Left lung (tissue), 10 donors: ENCODE measurements around the gene TMC3. TPM values are rescaled to one million over a fixed set of nuclear protein-coding genes. Genes with fewer than 3 reads are reported as not detected.

Experiments used
- ATAC-seq: fragments of 200-7000 bp; cut with Tn5 transposase; one replicate; pipeline ENCODE4 v1.9.1; 2020; ENCODE audit warnings: moderate library complexity
- DNase-seq, 4 donors: peaks; one replicate each; pipeline ENCODE4 v3.0.0-alpha.2; 2013 to 2020
- H3K27ac ChIP-seq, 2 donors: fragments of 200-600 bp; sonication (generic) in 1 of 2; one replicate each; pipeline versions ENCODE4 v1.5.0 to v1.8.0; 2020 to 2021
- H3K27me3 ChIP-seq, 2 donors: fragments of 200-600 bp; sonication (generic) in 1 of 2; one replicate each; pipeline versions ENCODE4 v1.5.0 to v1.8.0; 2020 to 2021
- H3K36me3 ChIP-seq, 2 donors: fragments of 200-600 bp; sonication (generic) in 1 of 2; one replicate each; pipeline versions ENCODE4 v1.5.0 to v1.8.0; 2020 to 2021
- H3K4me1 ChIP-seq, 2 donors: fragments of 200-600 bp; one replicate each; pipeline ENCODE4 v1.8.0; 2021
- H3K4me3 ChIP-seq, 2 donors: fragments of 200-600 bp; sonication (generic) in 1 of 2; one replicate each; pipeline versions ENCODE4 v1.5.0 to v1.8.0; 2020 to 2021; ENCODE audit warnings: mild to moderate bottlenecking in 1 of 2
- H3K9me3 ChIP-seq, 2 donors: fragments of 200-600 bp; sonication (generic) in 1 of 2; one replicate each; pipeline versions ENCODE4 v1.5.0 to v1.8.0; 2020 to 2021
- CTCF ChIP-seq, 2 donors: fragments of 200-600 bp; sonication (generic) in 1 of 2; IDR thresholded peaks; one replicate each; pipeline versions ENCODE4 v1.5.0 to v1.8.0; 2021; ENCODE audit warnings: antibody characterized with exemption in 2 of 2
- intact Hi-C, 2 donors: fragments of 100-400 bp; cut with DNase I; formaldehyde crosslinking; loops; one replicate each; pipeline versions ENCODE4 v1.11.2 to v1.14.2; 2022
- polyA plus RNA-seq, 6 donors: library from polyadenylated mRNA; unstranded; fragments of 120-200 nt; gene quantifications; one replicate each; pipeline ENCODE4 v1.2.1, GENCODE V29; 2013; ENCODE audit not compliant: insufficient read length in 6 of 6
- total RNA-seq, 2 donors: library from RNA; stranded (reverse); fragmentation: NEBNext Ultra II Directional; extraction: Animal tissue kit (Norgen Biotek cat#: 25700); gene quantifications; one replicate each; pipeline ENCODE4 v1.2.1, GENCODE V29; 2021
- donor health status: DM: no; HTN: yes; CAD: no.
- donor health status: DM: no; HTN: no; CAD: no.

Gene TMC3
- total and polyA plus RNA-seq, 8 donors = 0.14 to 0.31 (median 0.25) TPM; not detected in 2

DNA sequence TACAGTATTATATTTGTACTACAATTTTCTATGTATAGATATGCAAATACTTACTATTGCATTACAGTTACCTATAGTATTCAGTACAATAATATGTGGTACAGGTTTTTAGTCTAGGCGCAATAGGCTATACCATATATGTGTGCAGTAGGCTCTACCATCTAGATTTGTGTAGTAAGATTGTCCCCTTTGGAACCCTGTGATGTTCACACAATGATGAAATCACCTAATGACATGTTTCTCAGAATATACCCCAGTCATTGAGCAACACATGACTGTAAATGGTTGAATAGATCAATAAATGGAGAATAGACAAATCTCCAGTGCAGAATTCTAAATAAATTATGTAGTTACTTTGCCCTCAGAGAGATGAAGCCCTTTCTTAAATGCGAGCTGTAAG, 17.6 kb upstream of the TMC3 start:
- Histone ChIP-seq H3K4me1 (no peaks in the 10 kb centered on the region), H3K9me3 (peaks cover 0 to 3% of the 10 kb centered on the region in 2 donors), H3K27me3 (no peaks in the 10 kb centered on the region), H3K27ac (no peak overlapping the region), H3K4me3 (no peak overlapping the region), H3K36me3 (no peaks in the 10 kb centered on the region)
- DNase-seq = no peak
- no peak for ATAC-seq
- TF ChIP-seq CTCF (IDR thresholded peaks at IDR 0.05) = no peak
- intact Hi-C loops = loop anchor here in 1 of 2 donors (10.0 kb wide), 1 partner anchor 117 kb away; no protein-coding TSS in a partner anchor

- intact Hi-C loops = no loop called here
- H3K4me1 ChIP-seq = no peaks in the 10 kb centered on the region
- DNase-seq = no peak
- ATAC-seq = no peak
- H3K9me3 ChIP-seq = peaks cover 0 to 3% of the 10 kb centered on the region in 2 donors
- H3K4me3 ChIP-seq = no peak overlapping the region
- no peak for TF ChIP-seq CTCF (IDR thresholded peaks at IDR 0.05)
- H3K27ac ChIP-seq = no peak overlapping the region
- no peaks in the 10 kb centered on the region for H3K27me3 ChIP-seq
- no peaks in the 10 kb centered on the region for H3K36me3 ChIP-seq
These were observed 14.4 kb upstream of the TMC3 start for GRCh38 chr15:81388436-81388770.

DNA sequence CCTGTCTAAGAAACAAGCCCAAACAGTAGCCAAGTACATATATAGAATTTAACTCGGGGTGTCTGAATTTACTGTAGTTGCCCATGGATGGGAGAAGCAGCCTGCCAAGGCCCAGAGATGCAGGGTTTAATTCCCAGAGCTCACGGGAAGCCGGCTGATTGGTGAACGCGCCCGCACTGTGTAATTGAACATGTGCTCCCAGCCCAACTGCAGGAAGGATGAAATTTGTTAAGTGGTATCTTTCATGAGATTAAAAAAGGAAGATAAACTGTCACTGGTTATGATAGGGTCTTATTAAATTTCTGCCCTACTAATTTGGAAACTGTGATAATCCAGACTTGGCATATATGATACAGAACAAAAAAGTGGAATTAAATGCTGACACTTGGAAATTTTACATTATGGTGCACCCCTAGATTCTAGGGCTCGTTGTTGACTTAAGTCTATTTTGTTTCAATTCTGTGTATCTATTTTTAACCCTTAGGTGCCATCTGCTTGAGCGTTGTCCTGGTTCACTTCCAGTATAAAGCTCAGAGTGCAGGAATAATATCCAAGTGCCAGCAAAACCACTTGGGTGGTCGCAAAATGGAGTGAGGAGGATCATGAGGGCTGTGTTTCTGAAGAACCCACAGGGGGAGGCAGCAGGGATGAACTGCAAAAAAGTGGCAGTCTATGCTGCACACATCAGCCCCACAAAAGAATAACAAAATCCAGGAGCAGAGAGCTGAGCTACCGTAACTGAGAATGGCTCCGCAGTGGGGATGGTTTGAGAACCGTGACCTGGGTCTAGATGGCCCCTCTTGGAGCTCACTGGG, 13.8 kb upstream of the TMC3 start:
- no peak for DNase-seq
- ATAC-seq = no peak
- intact Hi-C loops = no loop called here
- no peak overlapping the region for H3K27ac ChIP-seq
- no peak overlapping the region for H3K4me3 ChIP-seq
- H3K27me3 ChIP-seq = no peaks in the 10 kb centered on the region
- H3K36me3 ChIP-seq = no peaks in the 10 kb centered on the region
- H3K9me3 ChIP-seq = peaks cover 0 to 2% of the 10 kb centered on the region in 2 donors
- no peak for TF ChIP-seq CTCF (IDR thresholded peaks at IDR 0.05)
- no peaks in the 10 kb centered on the region for H3K4me1 ChIP-seq

DNA sequence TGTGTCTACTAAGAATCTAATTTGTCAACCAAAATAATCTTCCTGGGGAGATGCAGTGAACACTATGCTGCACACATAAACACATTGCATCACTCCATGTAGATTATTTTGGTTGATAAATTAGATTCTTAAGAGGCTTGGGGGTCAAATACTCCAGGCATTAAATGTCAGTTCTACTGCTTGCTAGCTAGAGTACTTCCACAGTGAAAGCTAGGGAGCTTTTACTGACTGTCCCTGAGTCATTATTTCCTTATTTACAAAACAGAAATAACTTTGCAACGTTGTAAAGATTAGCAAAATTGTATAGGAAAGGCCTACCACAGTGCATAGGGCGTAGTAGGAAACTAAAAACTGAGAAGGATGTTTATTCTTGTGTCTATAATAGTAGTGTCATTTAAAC, 12.9 kb upstream of the TMC3 start:
- no peaks in the 10 kb centered on the region for H3K36me3 ChIP-seq
- no peaks in the 10 kb centered on the region for H3K27me3 ChIP-seq
- no peaks in the 10 kb centered on the region for H3K9me3 ChIP-seq
- DNase-seq = no peak
- H3K27ac ChIP-seq = no peak overlapping the region
- no peak for ATAC-seq
- H3K4me1 ChIP-seq = no peaks in the 10 kb centered on the region
- no peak for TF ChIP-seq CTCF (IDR thresholded peaks at IDR 0.05)
- intact Hi-C loops = no loop called here
- no peak overlapping the region for H3K4me3 ChIP-seq

GRCh38 chr15:81385721-81386076, 11.7 kb upstream of the TMC3 start:
- no peak overlapping the region for H3K27ac ChIP-seq
- no peaks in the 10 kb centered on the region for H3K9me3 ChIP-seq
- ATAC-seq (no peak), DNase-seq (no peak)
- TF ChIP-seq CTCF (IDR thresholded peaks at IDR 0.05) = no peak
- no peak overlapping the region for H3K4me3 ChIP-seq
- H3K4me1 ChIP-seq = no peaks in the 10 kb centered on the region
- H3K36me3 ChIP-seq = no peaks in the 10 kb centered on the region
- intact Hi-C loops = no loop called here
- H3K27me3 ChIP-seq = no peaks in the 10 kb centered on the region
